Fibroblast of the aortic adventitia (primary cell): Measurements from ENCODE around the gene ANGEL1. TPM values are rescaled to one million over a fixed set of nuclear protein-coding genes. Genes with fewer than 3 reads are reported as not detected.

Experiments used
- DNase-seq: peaks from one replicate; pipeline ENCODE4 v3.0.0-alpha.2; 2010; ENCODE audit warnings: low read depth
- H3K4me3 ChIP-seq: 2 replicates; pipeline ENCODE4 v1.5.1; 2011; ENCODE audit warnings: low read depth, mild to moderate bottlenecking, control low read depth, low read length, moderate library complexity
- total RNA-seq: library from RNA; depleted of rRNA; stranded (reverse); fragments of >200 nt; gene quantifications from 2 replicates; pipeline ENCODE4 v1.2.3, GENCODE V29; 2012; ENCODE audit warnings: low replicate concordance
- TF ChIP-seq, protein P1 (sequence below): IDR thresholded peaks from 2 replicates; pipeline ENCODE4 v1.5.1; 2011; ENCODE audit warnings: mild to moderate bottlenecking, low read length, control low read depth, inconsistent platforms; ENCODE audit not compliant: insufficient read depth

ANGEL1 gene
- total RNA-seq, 1 donor: 5.8 TPM

DNA sequence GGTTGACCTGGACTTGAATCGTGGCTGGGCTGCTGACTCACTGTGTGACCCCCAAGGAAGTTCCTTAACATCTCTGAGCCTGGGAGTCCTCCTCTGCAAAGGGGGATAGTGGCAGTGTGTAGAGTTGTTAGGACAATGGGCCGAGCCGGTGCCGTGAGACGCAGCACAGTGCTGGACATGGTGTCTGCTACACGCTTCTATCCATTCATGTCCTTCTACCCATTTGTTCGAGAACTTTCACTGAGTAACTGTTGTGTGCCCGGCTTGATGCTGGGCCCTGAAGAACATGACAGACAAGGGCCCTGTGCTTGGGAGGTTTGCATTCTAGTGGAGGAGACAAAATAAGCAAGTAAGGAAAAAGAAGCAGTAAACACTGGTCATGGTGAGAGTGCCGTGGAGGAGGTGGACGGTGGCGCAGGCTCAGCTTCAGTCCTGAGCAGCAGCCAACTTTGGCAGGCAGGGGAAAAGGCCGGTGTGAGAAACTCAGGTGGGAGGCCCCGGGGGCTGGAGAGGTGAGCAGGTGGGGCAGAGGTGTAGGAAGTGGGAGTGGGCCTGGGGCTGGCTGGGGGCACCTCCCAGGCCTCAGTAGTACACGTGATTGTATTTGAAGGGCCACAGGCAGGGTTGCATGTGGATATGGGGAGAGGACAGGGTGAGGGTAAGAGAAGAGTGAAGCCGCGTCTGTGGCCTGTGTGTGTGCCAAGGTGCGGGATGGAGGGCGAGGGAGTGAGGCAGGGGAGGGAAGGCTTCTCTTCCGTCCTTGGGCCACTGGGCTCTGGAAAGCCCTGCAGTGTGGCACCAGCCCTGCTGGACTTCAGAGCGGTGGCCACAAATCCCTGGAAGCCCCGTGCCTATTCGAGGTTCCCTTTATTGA, 37.6 kb downstream of the ANGEL1 start:
- H3K4me3 ChIP-seq: no peak overlapping the region
- TF ChIP-seq, protein P1, sequence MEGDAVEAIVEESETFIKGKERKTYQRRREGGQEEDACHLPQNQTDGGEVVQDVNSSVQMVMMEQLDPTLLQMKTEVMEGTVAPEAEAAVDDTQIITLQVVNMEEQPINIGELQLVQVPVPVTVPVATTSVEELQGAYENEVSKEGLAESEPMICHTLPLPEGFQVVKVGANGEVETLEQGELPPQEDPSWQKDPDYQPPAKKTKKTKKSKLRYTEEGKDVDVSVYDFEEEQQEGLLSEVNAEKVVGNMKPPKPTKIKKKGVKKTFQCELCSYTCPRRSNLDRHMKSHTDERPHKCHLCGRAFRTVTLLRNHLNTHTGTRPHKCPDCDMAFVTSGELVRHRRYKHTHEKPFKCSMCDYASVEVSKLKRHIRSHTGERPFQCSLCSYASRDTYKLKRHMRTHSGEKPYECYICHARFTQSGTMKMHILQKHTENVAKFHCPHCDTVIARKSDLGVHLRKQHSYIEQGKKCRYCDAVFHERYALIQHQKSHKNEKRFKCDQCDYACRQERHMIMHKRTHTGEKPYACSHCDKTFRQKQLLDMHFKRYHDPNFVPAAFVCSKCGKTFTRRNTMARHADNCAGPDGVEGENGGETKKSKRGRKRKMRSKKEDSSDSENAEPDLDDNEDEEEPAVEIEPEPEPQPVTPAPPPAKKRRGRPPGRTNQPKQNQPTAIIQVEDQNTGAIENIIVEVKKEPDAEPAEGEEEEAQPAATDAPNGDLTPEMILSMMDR: no peak
- no peak for DNase-seq

- TF ChIP-seq, protein P1: no peak
- DNase-seq: no peak
- no peak overlapping the region for H3K4me3 ChIP-seq
Measured at GRCh38 chr14:76773956-76774820, 38.5 kb downstream of the ANGEL1 start.

GRCh38 chr14:76773188-76773885, 39.3 kb downstream of the ANGEL1 start:
- TF ChIP-seq, protein P1: peak; percentile 4
- H3K4me3 ChIP-seq: no peak overlapping the region
- peak; percentile 76 for DNase-seq

DNA sequence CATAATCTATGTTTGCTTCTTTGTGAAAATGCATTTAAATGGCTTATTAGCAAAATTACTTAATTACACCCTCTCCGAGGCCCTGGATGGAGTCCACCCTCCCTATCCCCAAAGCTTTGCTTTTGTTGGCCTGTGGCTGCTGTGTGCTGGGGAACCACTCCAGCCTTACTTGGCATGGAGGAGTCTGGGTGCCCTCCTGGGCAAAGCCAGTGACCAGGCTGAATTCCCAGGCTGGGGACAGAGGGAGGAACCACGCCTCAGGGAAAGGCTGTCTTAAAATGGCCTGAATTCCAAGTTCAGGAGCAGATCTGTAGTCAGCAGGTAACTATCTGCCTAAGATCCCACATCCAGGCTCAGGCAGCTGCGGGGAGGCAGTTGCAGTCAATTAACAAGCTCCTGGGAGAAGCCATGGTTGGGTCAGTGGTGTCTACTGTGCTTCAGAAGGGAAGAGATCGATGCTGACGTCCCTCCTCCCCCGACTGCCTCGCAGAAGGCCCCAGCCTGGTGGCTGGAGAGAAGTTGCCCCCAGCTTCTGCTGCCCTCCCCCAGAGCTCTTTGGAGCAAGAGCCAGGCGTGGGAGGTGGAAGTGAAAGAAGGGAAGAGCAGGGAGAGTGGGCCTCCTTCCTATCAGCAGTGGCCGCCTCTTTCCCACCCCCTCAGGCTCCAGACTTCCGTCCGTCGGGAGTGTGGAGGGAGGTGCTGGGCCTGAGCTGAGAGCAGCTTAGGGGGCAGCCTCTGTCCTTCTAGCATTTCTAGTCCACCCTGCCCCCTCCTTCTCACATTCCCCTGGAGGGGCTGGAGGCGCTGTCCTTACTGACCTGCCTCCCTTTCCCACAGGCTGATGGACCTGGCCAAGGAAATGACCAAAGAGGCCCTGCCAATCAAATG, 40.1 kb downstream of the ANGEL1 start:
- DNase-seq: peak; percentile 58
- TF ChIP-seq, protein P1: no peak
- no peak overlapping the region for H3K4me3 ChIP-seq

GRCh38 chr14:76771437-76771980, 41.2 kb downstream of the ANGEL1 start:
- no peak overlapping the region for H3K4me3 ChIP-seq
- DNase-seq: no peak
- TF ChIP-seq, protein P1: no peak
